ENCODE results near the gene CCM2L. TPM values are rescaled to one million over a fixed set of nuclear protein-coding genes. Genes with fewer than 3 reads are reported as not detected.
"Not testable (repeated sequence)": the region's sequence is repeated elsewhere in the genome, so short reads cannot be mapped to it uniquely, and the experiment has no call there.

CCM2L gene
- total and polyA plus RNA-seq, 9 donors: 1.4 to 9.9 (median 3.4) TPM

- WGBS, 3 donors: 62 to 80% (median 75%) methylated on average over 2 of the region's 2 CpGs
- no peaks in the 10 kb centered on the region for H3K36me3 ChIP-seq
- no peak for DNase-seq
- TF ChIP-seq EP300 (IDR thresholded peaks at IDR 0.05) (no peak), POLR2A (IDR thresholded peaks at IDR 0.05) (no peak)
- H3K27me3 ChIP-seq: no peaks in the 10 kb centered on the region
- no peaks in the 10 kb centered on the region for H3K9me3 ChIP-seq
- H3K4me1 ChIP-seq (ENCODE audit: insufficient read depth): peaks cover 3% of the 10 kb centered on the region
- intact Hi-C loops (cut with DNase I): loop anchor here in 1 of 4 donors (5.0 kb wide), 1 partner anchor 211 kb away; no protein-coding TSS in a partner anchor
- H3K4me3 ChIP-seq: no peak overlapping the region
- H3K27ac ChIP-seq: no peak overlapping the region
These were observed 23.1 kb downstream of the CCM2L start for GRCh38 chr20:32033316-32033715.

DNA sequence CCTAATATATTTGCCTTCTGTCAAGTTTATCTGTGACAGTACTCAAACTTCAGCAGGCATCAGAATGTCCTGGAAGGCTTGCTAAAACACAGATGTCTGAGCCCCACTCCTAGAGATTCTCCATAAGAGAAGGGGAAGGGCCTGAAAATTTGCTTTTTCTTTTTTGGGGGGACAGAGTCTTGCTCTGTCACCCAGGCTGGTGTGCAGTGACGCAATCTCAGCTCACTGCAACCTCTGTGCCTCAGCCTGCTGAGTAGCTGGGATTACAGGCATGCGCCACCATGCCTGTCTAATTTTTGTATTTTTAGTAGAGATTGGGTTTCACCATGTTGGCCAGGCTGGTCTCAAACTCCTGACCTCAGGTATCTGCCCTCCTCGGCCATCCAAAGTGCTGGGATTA lies 23.5 kb downstream of the CCM2L start:
- intact Hi-C loops (cut with DNase I): loop anchor here in 1 of 4 donors (5.0 kb wide), 1 partner anchor 211 kb away; no protein-coding TSS in a partner anchor
- WGBS, 3 donors: 78 to 79% (median 78%) methylated on average over 3 of the region's 3 CpGs
- H3K4me1 ChIP-seq (ENCODE audit: insufficient read depth); H3K4me3 ChIP-seq; H3K27ac ChIP-seq; H3K9me3 ChIP-seq; DNase-seq; H3K36me3 ChIP-seq; H3K27me3 ChIP-seq: not testable (repeated sequence)

GRCh38 chr20:32034581-32035425 lies 24.6 kb downstream of the CCM2L start:
- Histone ChIP-seq H3K9me3 (no peaks in the 10 kb centered on the region), H3K36me3 (no peaks in the 10 kb centered on the region), H3K27ac (no peak overlapping the region), H3K4me1 (ENCODE audit: insufficient read depth) (peaks cover 3% of the 10 kb centered on the region), H3K4me3 (no peak overlapping the region), H3K27me3 (no peaks in the 10 kb centered on the region)
- no peak for DNase-seq
- TF ChIP-seq POLR2A (IDR thresholded peaks at IDR 0.05) (no peak), EP300 (IDR thresholded peaks at IDR 0.05) (no peak)
- TF ChIP-seq, protein P1, sequence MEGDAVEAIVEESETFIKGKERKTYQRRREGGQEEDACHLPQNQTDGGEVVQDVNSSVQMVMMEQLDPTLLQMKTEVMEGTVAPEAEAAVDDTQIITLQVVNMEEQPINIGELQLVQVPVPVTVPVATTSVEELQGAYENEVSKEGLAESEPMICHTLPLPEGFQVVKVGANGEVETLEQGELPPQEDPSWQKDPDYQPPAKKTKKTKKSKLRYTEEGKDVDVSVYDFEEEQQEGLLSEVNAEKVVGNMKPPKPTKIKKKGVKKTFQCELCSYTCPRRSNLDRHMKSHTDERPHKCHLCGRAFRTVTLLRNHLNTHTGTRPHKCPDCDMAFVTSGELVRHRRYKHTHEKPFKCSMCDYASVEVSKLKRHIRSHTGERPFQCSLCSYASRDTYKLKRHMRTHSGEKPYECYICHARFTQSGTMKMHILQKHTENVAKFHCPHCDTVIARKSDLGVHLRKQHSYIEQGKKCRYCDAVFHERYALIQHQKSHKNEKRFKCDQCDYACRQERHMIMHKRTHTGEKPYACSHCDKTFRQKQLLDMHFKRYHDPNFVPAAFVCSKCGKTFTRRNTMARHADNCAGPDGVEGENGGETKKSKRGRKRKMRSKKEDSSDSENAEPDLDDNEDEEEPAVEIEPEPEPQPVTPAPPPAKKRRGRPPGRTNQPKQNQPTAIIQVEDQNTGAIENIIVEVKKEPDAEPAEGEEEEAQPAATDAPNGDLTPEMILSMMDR (IDR thresholded peaks at IDR 0.05): no peak
- intact Hi-C loops (cut with DNase I): loop anchor here in 2 of 4 donors (5.0 kb wide), 1 partner anchor 213 kb away; no protein-coding TSS in a partner anchor
- 44 to 52% (median 49%) methylated on average over 9 of the region's 9 CpGs for WGBS, 3 donors

GRCh38 chr20:32035426-32035779 lies 25.2 kb downstream of the CCM2L start:
- WGBS, 3 donors: 81 to 83% (median 82%) methylated on average over 8 of the region's 8 CpGs
- TF ChIP-seq, protein P1 (IDR thresholded peaks at IDR 0.05): no peak
- TF ChIP-seq POLR2A (IDR thresholded peaks at IDR 0.05) (no peak), EP300 (IDR thresholded peaks at IDR 0.05) (no peak)
- no peaks in the 10 kb centered on the region for H3K27me3 ChIP-seq
- H3K4me3 ChIP-seq: no peak overlapping the region
- DNase-seq: no peak
- peaks cover 3% of the 10 kb centered on the region for H3K4me1 ChIP-seq (ENCODE audit: insufficient read depth)
- H3K27ac ChIP-seq: no peak overlapping the region
- no peaks in the 10 kb centered on the region for H3K9me3 ChIP-seq
- no peaks in the 10 kb centered on the region for H3K36me3 ChIP-seq
- intact Hi-C loops (cut with DNase I): loop anchor here in 1 of 4 donors (5.0 kb wide), 1 partner anchor 213 kb away; no protein-coding TSS in a partner anchor

DNA sequence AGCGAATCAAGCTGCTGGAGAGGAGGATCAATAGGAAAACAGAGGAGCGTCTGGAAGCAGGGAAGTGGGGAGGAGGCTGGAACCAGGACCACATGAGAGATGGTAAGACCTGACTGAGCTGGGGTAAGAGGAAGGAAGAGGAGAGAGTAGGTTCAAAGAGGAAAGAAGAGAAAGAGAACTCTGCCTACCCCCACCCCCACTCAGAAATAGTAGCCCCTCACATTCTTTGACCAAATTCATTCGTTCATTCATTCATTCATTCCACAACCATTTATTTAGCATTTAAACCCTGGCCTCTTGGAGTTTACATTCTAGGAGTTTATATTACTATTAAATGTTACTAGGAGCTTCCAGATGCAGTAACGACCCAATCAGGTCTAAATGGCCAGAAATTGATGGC lies 26.0 kb downstream of the CCM2L start:
- Histone ChIP-seq H3K27ac (no peak overlapping the region), H3K4me1 (ENCODE audit: insufficient read depth) (peaks cover 1% of the 10 kb centered on the region), H3K4me3 (no peak overlapping the region), H3K27me3 (no peaks in the 10 kb centered on the region), H3K9me3 (no peaks in the 10 kb centered on the region), H3K36me3 (no peaks in the 10 kb centered on the region)
- no peak for DNase-seq
- WGBS, 3 donors: 38 to 47% (median 40%) methylated on average over 4 of the region's 4 CpGs
- intact Hi-C loops (cut with DNase I): loop anchor here in 1 of 4 donors (5.0 kb wide), 1 partner anchor 214 kb away; no protein-coding TSS in a partner anchor
- TF ChIP-seq, protein P1 (IDR thresholded peaks at IDR 0.05): no peak
- no peak for TF ChIP-seq EP300 (IDR thresholded peaks at IDR 0.05)
- TF ChIP-seq POLR2A (IDR thresholded peaks at IDR 0.05): no peak
